CD4-positive, alpha-beta T cell (primary cell): ENCODE measurements around the gene UXS1. TPM values are rescaled to one million over a fixed set of nuclear protein-coding genes. Genes with fewer than 3 reads are reported as not detected.

Experiments
- ATAC-seq: fragments of 200-7000 bp; cut with Tn5 transposase; one replicate; pipeline ENCODE4 v1.10.0; 2022; ENCODE audit warnings: mild to moderate bottlenecking; ENCODE audit not compliant: poor library complexity
- CTCF ChIA-PET: fragments of 350-600 bp; sonication (Branson Sonifier 250); formaldehyde crosslinking; loops from one replicate; lab custom pipeline; 2021; ENCODE audit warnings: antibody characterized with exemption, inconsistent platforms; lab: Charles Lee
- POLR2A ChIA-PET: fragments of 350-600 bp; sonication (Branson Sonifier 250); formaldehyde crosslinking; loops from one replicate; lab custom pipeline; 2021; ENCODE audit warnings: antibody characterized with exemption, inconsistent platforms; lab: Charles Lee
- DNase-seq, 14 experiments: peaks; one replicate each; pipeline ENCODE4 v3.0.0-alpha.2; 2013 to 2020; ENCODE audit warnings: mixed read lengths in 2 of 14
- H3K27ac ChIP-seq, 2 donors: one replicate each; pipeline versions ENCODE4 v1.5.1 to v1.7.0; 2013; ENCODE audit warnings: low read length in 2 of 2, low read depth in 1 of 2, mild to moderate bottlenecking in 1 of 2
- H3K27me3 ChIP-seq, 2 experiments: 1 replicate in 1 of 2; 2 replicates in 1 of 2; pipeline versions ENCODE4 v1.6.1 to v1.7.0; 2013; ENCODE audit warnings: low read length in 2 of 2, control low read depth in 1 of 2, mild to moderate bottlenecking in 1 of 2, moderate library complexity in 1 of 2; ENCODE audit not compliant: insufficient read depth in 2 of 2, control insufficient read depth in 1 of 2
- H3K36me3 ChIP-seq: one replicate; pipeline ENCODE4 v1.6.1; 2013; ENCODE audit warnings: low read length, control low read depth; ENCODE audit not compliant: insufficient read depth
- H3K4me1 ChIP-seq: one replicate; pipeline ENCODE4 v1.6.1; 2013; ENCODE audit warnings: low read length, control low read depth; ENCODE audit not compliant: insufficient read depth
- H3K4me3 ChIP-seq: one replicate; pipeline ENCODE4 v1.5.1; 2013; ENCODE audit warnings: mild to moderate bottlenecking, low read length, moderate library complexity
- H3K9me3 ChIP-seq, 2 experiments: 1 replicate in 1 of 2; 2 replicates in 1 of 2; pipeline versions ENCODE4 v1.6.1 to v1.7.0; 2013; ENCODE audit warnings: low read length in 2 of 2, mild to moderate bottlenecking in 2 of 2, control low read depth in 1 of 2, moderate library complexity in 1 of 2; ENCODE audit not compliant: control insufficient read depth in 1 of 2, insufficient read depth in 1 of 2
- H3K27ac Mint-ChIP-seq: one replicate; pipeline ENCODE4 v1.8.0; 2020; ENCODE audit warnings: mixed read lengths
- H3K27me3 Mint-ChIP-seq: one replicate; pipeline ENCODE4 v1.8.0; 2021; ENCODE audit warnings: mixed read lengths
- H3K36me3 Mint-ChIP-seq: one replicate; pipeline ENCODE4 v1.8.0; 2021; ENCODE audit warnings: low read depth, mixed read lengths
- H3K4me1 Mint-ChIP-seq: one replicate; pipeline ENCODE4 v1.8.0; 2021; ENCODE audit warnings: low read depth, mixed read lengths
- H3K4me3 Mint-ChIP-seq: one replicate; pipeline ENCODE4 v1.8.0; 2020; ENCODE audit warnings: mild to moderate bottlenecking, mixed read lengths
- H3K9me3 Mint-ChIP-seq: one replicate; pipeline ENCODE4 v1.8.0; 2020; ENCODE audit warnings: mixed read lengths
- intact Hi-C, 2 experiments: fragments of 100-400 bp; cut with DNase I in 1 of 2; cut with micrococcal nuclease in 1 of 2; formaldehyde crosslinking; loops; one replicate each; pipeline versions ENCODE4 v1.15.1 to v1.9.0; 2023 to 2025; cut with DNase I, micrococcal nuclease
- total RNA-seq, 174 experiments: library from RNA in 2 of 174; stranded (reverse) in 2 of 174; gene quantifications; one replicate each; pipeline ENCODE4 v1.2.3 and lab custom pipeline; 2021 to 2026
- TF ChIP-seq, protein P1 (sequence below): fragments of 200-600 bp; IDR thresholded peaks from one replicate; pipeline ENCODE4 v1.8.0; 2022; ENCODE audit warnings: antibody characterized with exemption, mild to moderate bottlenecking

Gene UXS1
- total RNA-seq, 2 experiments from 2014 or later: 59.3 to 67.1 TPM

DNA sequence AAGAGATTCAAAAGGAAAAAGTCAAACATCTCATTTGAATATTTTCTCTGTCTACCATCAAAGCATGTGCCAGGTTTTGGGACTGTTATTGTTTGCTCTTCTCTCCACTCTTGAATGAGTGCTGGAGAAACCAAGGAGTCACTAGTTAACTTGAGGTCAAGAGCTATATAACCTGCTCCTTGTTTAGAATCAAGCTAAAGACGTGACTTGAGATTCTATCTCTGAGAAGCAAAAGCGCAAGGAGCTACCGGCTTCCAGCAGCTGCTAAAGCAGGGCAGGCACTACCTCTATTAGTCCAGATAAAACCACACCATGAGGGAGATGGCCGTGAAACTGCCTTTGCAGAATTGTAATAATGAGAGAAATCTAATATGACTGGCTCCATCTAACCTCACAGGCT is 36.0 kb downstream of the UXS1 start:
- peak overlapping the region; percentile 83 to 87 for H3K27ac ChIP-seq
- CTCF ChIA-PET: no interaction called here
- peak overlapping the region; percentile 95 for H3K27ac Mint-ChIP-seq

DNA sequence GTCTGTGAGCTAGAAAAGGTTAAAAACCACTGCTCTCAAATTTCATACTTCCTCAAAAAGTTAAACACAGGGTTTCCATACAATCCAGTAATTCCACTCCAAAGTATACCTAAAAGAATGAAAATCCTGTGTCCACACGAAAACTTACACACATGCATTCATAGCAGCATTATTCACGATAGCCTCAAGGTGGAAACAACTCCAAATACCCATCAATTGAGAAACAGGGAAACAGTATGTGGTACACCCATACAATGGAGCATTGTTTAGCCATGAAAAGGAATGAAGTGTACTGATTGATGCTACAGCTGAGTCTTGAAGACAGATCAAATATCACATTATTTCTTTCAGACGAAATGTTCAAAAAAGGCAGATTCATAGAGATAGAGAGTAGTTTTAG is 36.7 kb downstream of the UXS1 start:
- intact Hi-C loops: no loop called here
- Histone ChIP-seq H3K9me3 (peaks cover 5 to 23% of the 10 kb centered on the region in 2 experiments), H3K27me3 (no peaks in the 10 kb centered on the region), H3K27ac (peak overlapping the region; percentile 9 to 87), H3K36me3 (peaks cover 40% of the 10 kb centered on the region), H3K4me3 (peak overlapping the region; percentile 67), H3K4me1 (peaks cover 51% of the 10 kb centered on the region)
- DNase-seq: no peak
- ChIA-PET POLR2A (interaction anchor here (1.0 to 5.5 kb wide), 4 partner anchors 9 to 18 kb away, joined by 3 to 69 read pairs (median 4); no protein-coding TSS in a partner anchor), CTCF (interaction anchor here (1.0 kb wide), 2 partner anchors 8 to 9 kb away, joined by 4 to 5 read pairs; no protein-coding TSS in a partner anchor)
- Mint-ChIP-seq H3K27me3 (no peaks in the 10 kb centered on the region), H3K27ac (peak overlapping the region; percentile 95), H3K36me3 (peaks cover 76% of the 10 kb centered on the region), H3K4me1 (peaks cover 95% of the 10 kb centered on the region), H3K4me3 (peak overlapping the region; percentile 89), H3K9me3 (peaks cover 11% of the 10 kb centered on the region)
- ATAC-seq: no peak
- TF ChIP-seq, protein P1, sequence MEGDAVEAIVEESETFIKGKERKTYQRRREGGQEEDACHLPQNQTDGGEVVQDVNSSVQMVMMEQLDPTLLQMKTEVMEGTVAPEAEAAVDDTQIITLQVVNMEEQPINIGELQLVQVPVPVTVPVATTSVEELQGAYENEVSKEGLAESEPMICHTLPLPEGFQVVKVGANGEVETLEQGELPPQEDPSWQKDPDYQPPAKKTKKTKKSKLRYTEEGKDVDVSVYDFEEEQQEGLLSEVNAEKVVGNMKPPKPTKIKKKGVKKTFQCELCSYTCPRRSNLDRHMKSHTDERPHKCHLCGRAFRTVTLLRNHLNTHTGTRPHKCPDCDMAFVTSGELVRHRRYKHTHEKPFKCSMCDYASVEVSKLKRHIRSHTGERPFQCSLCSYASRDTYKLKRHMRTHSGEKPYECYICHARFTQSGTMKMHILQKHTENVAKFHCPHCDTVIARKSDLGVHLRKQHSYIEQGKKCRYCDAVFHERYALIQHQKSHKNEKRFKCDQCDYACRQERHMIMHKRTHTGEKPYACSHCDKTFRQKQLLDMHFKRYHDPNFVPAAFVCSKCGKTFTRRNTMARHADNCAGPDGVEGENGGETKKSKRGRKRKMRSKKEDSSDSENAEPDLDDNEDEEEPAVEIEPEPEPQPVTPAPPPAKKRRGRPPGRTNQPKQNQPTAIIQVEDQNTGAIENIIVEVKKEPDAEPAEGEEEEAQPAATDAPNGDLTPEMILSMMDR: no peak

More for the DNA sequence above, 36.0 kb downstream of the UXS1 start:
- no peaks in the 10 kb centered on the region for H3K27me3 ChIP-seq
- ATAC-seq: no peak
- POLR2A ChIA-PET: interaction anchor here (0.8 to 5.5 kb wide), 4 partner anchors 10 to 36 kb away, joined by 3 to 69 read pairs (median 32); partner anchors contain the start of gene UXS1
- DNase-seq: no peak
- Mint-ChIP-seq H3K4me1 (peaks cover 97% of the 10 kb centered on the region), H3K27me3 (no peaks in the 10 kb centered on the region), H3K4me3 (peak overlapping the region; percentile 89), H3K36me3 (peaks cover 74% of the 10 kb centered on the region), H3K9me3 (peaks cover 7% of the 10 kb centered on the region)
- TF ChIP-seq, protein P1: no peak
- peaks cover 34% of the 10 kb centered on the region for H3K36me3 ChIP-seq
- intact Hi-C loops: no loop called here
- peak overlapping the region; percentile 67 for H3K4me3 ChIP-seq
- H3K4me1 ChIP-seq: peaks cover 50% of the 10 kb centered on the region
- peaks cover 5 to 19% of the 10 kb centered on the region in 2 experiments for H3K9me3 ChIP-seq

DNA sequence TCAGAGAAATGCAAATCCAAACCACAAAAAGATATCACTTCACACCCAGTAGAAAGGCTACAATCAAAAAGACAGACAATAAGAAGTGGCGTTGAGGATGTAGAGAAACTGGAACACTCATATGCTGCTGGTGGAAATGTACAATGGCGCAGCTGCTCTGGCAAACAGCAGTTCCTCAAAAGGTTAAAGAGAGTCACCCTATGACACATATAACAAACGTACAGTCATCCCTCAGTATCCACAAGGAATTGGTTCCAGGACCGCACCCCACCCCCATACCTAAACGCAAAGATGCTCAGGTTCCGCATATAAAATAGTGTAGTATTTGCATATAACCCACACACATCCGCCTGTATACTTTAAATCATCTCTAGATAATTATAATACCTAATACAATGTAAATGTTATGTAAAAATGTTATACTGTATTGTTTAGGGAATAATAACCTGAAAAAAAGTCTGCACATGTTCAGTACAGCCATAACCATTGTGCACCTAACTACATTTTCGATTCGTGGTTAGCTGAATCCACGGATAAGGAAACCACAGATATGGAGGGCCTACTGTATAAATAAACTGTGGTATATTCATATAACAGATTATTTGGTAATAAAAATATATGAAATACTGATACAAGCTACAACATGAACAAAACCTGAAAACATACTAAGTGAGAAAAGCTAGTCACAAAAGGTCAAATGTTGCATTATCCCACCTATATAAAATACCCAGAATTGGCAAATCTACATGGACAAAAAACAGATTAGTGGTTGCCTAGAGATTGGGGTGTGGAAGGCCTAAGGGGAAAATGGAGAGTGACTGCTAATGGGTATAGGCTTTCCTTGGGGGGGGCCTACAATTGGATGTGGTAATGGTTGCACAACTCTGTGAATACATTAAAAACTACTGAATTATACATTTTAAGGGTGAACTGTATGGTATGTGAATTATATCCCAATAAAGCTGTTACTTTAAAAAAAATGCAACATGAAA is 37.5 kb downstream of the UXS1 start:
- TF ChIP-seq, protein P1: no peak
- ChIA-PET POLR2A (interaction anchor here (1.0 to 5.5 kb wide), 4 partner anchors 8 to 17 kb away, joined by 3 to 69 read pairs (median 4); no protein-coding TSS in a partner anchor), CTCF (interaction anchor here (1.0 kb wide), 2 partner anchors 9 kb away, joined by 4 to 5 read pairs; no protein-coding TSS in a partner anchor)
- Histone ChIP-seq H3K4me3 (no peak overlapping the region), H3K4me1 (peaks cover 46% of the 10 kb centered on the region), H3K9me3 (peaks cover 5 to 23% of the 10 kb centered on the region in 2 experiments), H3K36me3 (peaks cover 41% of the 10 kb centered on the region), H3K27ac (peak overlapping the region; percentile 9 to 87), H3K27me3 (no peaks in the 10 kb centered on the region)
- Mint-ChIP-seq H3K27me3 (no peaks in the 10 kb centered on the region), H3K4me3 (peak overlapping the region; percentile 39), H3K9me3 (peaks cover 11% of the 10 kb centered on the region), H3K27ac (peak overlapping the region; percentile 95), H3K36me3 (peaks cover 85% of the 10 kb centered on the region), H3K4me1 (peaks cover 89% of the 10 kb centered on the region)
- ATAC-seq (no peak), DNase-seq (no peak)
- intact Hi-C loops: loop anchor here in 1 of 2 experiments (1.0 kb wide), 1 partner anchor 15 kb away; no protein-coding TSS in a partner anchor
